C4-2B (cell line): Measurements from ENCODE around the gene CST7.

Source experiments
- ZFX ChIP-seq: fragments of 450-650 bp; IDR thresholded peaks from 2 replicates; pipeline ENCODE4 v1.6.1; 2017
- TF ChIP-seq, protein P1 (sequence below): fragments of 450-650 bp; conservative IDR thresholded peaks from 2 replicates; pipeline ENCODE4 v1.5.1; 2017; ENCODE audit warnings: mild to moderate bottlenecking

DNA sequence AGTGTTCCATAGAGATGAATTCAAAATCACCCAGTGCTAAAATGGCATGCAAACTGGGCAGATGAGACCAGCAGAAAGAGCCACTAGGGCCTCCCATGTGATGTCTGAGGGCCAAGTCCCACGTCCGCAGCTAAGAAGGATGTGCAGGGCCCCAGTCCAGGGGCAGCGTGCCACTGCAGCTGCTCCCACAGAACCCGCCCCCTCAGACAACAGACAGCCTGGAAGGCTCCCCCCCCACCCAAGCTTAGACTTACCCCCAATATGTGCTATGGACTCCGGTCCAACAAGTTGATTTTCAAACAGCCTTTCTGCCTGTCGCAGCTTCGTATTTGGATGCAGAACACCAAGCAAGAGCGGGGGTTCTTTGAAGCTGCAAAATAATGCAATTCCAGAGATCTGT, 29.4 kb downstream of the CST7 start:
- TF ChIP-seq, protein P1, sequence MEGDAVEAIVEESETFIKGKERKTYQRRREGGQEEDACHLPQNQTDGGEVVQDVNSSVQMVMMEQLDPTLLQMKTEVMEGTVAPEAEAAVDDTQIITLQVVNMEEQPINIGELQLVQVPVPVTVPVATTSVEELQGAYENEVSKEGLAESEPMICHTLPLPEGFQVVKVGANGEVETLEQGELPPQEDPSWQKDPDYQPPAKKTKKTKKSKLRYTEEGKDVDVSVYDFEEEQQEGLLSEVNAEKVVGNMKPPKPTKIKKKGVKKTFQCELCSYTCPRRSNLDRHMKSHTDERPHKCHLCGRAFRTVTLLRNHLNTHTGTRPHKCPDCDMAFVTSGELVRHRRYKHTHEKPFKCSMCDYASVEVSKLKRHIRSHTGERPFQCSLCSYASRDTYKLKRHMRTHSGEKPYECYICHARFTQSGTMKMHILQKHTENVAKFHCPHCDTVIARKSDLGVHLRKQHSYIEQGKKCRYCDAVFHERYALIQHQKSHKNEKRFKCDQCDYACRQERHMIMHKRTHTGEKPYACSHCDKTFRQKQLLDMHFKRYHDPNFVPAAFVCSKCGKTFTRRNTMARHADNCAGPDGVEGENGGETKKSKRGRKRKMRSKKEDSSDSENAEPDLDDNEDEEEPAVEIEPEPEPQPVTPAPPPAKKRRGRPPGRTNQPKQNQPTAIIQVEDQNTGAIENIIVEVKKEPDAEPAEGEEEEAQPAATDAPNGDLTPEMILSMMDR = no peak
- TF ChIP-seq ZFX = no peak
